Ascending aorta (tissue), 2 donors: ENCODE results near the gene PIK3CB. TPM values are rescaled to one million over a fixed set of nuclear protein-coding genes. Genes with fewer than 3 reads are reported as not detected.

Experiments used
- DNase-seq, 2 donors: peaks; one replicate each; pipeline ENCODE4 v3.0.0-alpha.2; 2019; ENCODE audit warnings: low spot score in 2 of 2
- H3K27ac ChIP-seq, 2 donors: fragments of 200-600 bp; sonication (generic); one replicate each; pipeline ENCODE4 v1.5.1; 2016 to 2017; ENCODE audit warnings: mild to moderate bottlenecking in 1 of 2
- H3K27me3 ChIP-seq: fragments of 200-600 bp; sonication (generic); one replicate; pipeline ENCODE4 v1.5.1; 2017
- H3K36me3 ChIP-seq, 2 donors: fragments of 200-600 bp; sonication (generic); one replicate each; pipeline ENCODE4 v1.5.1; 2016
- H3K4me1 ChIP-seq, 2 donors: fragments of 200-600 bp; sonication (generic); one replicate each; pipeline ENCODE4 v1.5.1; 2016 to 2017; ENCODE audit warnings: mild to moderate bottlenecking in 1 of 2
- H3K4me3 ChIP-seq, 2 donors: fragments of 200-600 bp; sonication (generic); one replicate each; pipeline ENCODE4 v1.5.1; 2016 to 2017; ENCODE audit warnings: mild to moderate bottlenecking in 1 of 2
- H3K9me3 ChIP-seq, 2 donors: fragments of 200-600 bp; sonication (generic); one replicate each; pipeline ENCODE4 v1.5.1; 2016
- intact Hi-C: fragments of 100-400 bp; cut with DNase I; formaldehyde crosslinking; loops from one replicate; pipeline ENCODE4 v1.15.1; 2023
- total RNA-seq: library from RNA; depleted of rRNA; stranded (reverse); fragments of >200 nt; gene quantifications from one replicate; pipeline ENCODE4 v1.1.0, GENCODE V29; 2016
- TF ChIP-seq, protein P1 (sequence below), 3 experiments: fragments of 200-600 bp in 2 of 3; fragments of 450-650 bp in 1 of 3; sonication (generic) in 2 of 3; IDR thresholded peaks; one replicate each; pipeline ENCODE4 v1.5.1; 2016 to 2019; ENCODE audit warnings: antibody characterized with exemption in 3 of 3, mild to moderate bottlenecking in 1 of 3, moderate library complexity in 1 of 3

Gene PIK3CB
- total RNA-seq, 1 donor from 2014 or later = 9.3 TPM

DNA sequence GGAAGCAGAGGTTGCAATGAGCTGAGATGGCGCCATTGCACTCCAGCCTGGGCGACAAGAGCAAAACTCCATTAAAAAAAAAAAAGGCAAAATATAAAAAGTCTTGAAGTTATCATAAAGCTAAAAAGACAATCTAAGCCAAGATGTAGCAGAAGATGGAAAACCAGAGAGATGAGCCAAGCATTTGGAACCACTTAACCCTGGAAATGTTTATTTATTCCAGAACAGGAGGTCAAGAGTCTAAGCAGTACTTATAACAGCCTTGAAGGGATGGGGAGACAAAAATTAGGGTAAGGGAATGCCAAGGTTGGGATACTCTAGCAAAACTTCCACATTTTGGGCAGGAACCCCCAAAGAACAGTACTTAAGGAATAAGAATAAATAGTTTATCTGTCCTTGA is 196.1 kb downstream of the PIK3CB start:
- no peak overlapping the region for H3K27ac ChIP-seq
- no peaks in the 10 kb centered on the region for H3K4me1 ChIP-seq
- peaks cover 20 to 32% of the 10 kb centered on the region in 2 donors for H3K9me3 ChIP-seq
- TF ChIP-seq, protein P1, sequence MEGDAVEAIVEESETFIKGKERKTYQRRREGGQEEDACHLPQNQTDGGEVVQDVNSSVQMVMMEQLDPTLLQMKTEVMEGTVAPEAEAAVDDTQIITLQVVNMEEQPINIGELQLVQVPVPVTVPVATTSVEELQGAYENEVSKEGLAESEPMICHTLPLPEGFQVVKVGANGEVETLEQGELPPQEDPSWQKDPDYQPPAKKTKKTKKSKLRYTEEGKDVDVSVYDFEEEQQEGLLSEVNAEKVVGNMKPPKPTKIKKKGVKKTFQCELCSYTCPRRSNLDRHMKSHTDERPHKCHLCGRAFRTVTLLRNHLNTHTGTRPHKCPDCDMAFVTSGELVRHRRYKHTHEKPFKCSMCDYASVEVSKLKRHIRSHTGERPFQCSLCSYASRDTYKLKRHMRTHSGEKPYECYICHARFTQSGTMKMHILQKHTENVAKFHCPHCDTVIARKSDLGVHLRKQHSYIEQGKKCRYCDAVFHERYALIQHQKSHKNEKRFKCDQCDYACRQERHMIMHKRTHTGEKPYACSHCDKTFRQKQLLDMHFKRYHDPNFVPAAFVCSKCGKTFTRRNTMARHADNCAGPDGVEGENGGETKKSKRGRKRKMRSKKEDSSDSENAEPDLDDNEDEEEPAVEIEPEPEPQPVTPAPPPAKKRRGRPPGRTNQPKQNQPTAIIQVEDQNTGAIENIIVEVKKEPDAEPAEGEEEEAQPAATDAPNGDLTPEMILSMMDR (IDR thresholded peaks at IDR 0.05) = no peak
- H3K4me3 ChIP-seq = no peak overlapping the region
- H3K36me3 ChIP-seq = peaks cover 0 to 5% of the 10 kb centered on the region in 2 donors
- DNase-seq = no peak
- no peaks in the 10 kb centered on the region for H3K27me3 ChIP-seq
- intact Hi-C loops = no loop called here

DNA sequence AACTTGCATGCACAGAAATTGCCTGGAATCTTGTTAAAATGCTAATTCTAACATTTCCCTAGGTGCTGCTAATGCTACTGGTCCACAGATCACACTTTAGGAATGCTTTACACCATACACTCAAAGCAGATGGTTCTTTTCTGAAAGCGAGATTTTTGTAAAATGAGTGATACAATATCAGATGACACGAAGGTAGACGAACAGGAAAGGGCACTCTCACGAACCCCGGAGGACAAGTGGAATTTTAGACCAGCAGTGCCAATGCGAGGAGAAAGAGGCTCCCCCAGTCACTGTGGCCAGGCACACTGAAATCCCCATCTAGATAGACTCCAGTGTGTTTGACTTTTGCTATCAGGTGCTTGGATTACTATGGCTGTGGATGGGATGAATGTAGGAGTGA is 205.2 kb downstream of the PIK3CB start:
- TF ChIP-seq, protein P1 (IDR thresholded peaks at IDR 0.05) = no peak
- H3K27me3 ChIP-seq = no peaks in the 10 kb centered on the region
- H3K27ac ChIP-seq = no peak overlapping the region
- no peaks in the 10 kb centered on the region for H3K4me1 ChIP-seq
- intact Hi-C loops = no loop called here
- no peaks in the 10 kb centered on the region for H3K9me3 ChIP-seq
- peaks cover 0 to 38% of the 10 kb centered on the region in 2 donors for H3K36me3 ChIP-seq
- no peak for DNase-seq
- no peak overlapping the region for H3K4me3 ChIP-seq

GRCh38 chr3:138625707-138626365 is 208.9 kb downstream of the PIK3CB start:
- no peaks in the 10 kb centered on the region for H3K27me3 ChIP-seq
- peaks cover 0 to 23% of the 10 kb centered on the region in 2 donors for H3K36me3 ChIP-seq
- H3K4me1 ChIP-seq = no peaks in the 10 kb centered on the region
- no peak overlapping the region for H3K4me3 ChIP-seq
- no peak for DNase-seq
- H3K9me3 ChIP-seq = no peaks in the 10 kb centered on the region
- TF ChIP-seq, protein P1 (IDR thresholded peaks at IDR 0.05) = no peak
- intact Hi-C loops = no loop called here
- H3K27ac ChIP-seq = no peak overlapping the region

DNA sequence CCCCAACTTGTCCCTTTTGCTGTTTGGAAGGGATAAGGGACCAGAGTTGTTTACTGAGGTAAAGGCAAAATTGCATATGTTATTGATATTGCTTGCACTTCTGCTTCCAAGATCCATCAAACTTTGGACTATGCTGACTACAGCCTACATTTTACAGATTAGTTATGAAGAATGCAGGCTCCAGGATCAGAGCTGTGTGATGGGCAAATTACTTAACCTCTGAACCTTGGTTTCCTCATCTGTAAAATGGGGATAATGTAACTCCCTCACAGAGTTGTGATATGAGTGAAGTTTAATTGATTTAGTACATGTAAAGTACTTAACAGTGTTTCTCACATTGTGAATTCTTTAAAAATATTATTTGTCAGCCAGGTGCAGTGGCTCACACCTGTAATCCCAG is 210.2 kb downstream of the PIK3CB start:
- intact Hi-C loops = no loop called here
- Histone ChIP-seq H3K4me3 (no peak overlapping the region), H3K27me3 (no peaks in the 10 kb centered on the region), H3K4me1 (no peaks in the 10 kb centered on the region), H3K9me3 (no peaks in the 10 kb centered on the region), H3K27ac (no peak overlapping the region), H3K36me3 (peaks cover 0 to 9% of the 10 kb centered on the region in 2 donors)
- TF ChIP-seq, protein P1 (IDR thresholded peaks at IDR 0.05) = no peak
- DNase-seq = no peak

DNA sequence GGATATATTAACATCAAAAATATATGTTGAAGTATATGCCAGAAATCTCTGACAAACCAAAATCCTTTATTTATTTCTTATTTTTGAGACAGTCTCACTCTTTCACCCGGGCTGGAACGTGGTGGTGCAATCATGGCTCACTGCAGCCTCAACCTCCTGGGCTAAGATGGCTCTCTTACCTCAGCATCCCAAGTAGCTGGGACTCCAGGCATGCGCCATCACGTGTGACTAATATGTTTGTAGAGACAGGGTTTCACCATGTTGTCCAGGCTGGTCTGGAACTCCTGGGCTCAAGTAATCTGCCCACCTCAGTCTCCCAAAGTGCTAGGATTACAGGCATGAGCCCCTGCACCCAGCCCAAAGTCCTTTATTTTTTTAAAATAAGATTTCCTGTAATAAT is 214.3 kb downstream of the PIK3CB start:
- Histone ChIP-seq H3K36me3 (no peaks in the 10 kb centered on the region), H3K27ac (no peak overlapping the region), H3K27me3 (no peaks in the 10 kb centered on the region), H3K9me3 (no peaks in the 10 kb centered on the region), H3K4me3 (no peak overlapping the region), H3K4me1 (no peaks in the 10 kb centered on the region)
- no peak for DNase-seq
- intact Hi-C loops = no loop called here
- TF ChIP-seq, protein P1 (IDR thresholded peaks at IDR 0.05) = no peak

- intact Hi-C loops = no loop called here
- H3K27ac ChIP-seq = no peak overlapping the region
Observed at GRCh38 chr3:138615462-138615861, 219.3 kb downstream of the PIK3CB start.

More at GRCh38 chr3:138615462-138615861, 219.3 kb downstream of the PIK3CB start:
- H3K9me3 ChIP-seq = no peaks in the 10 kb centered on the region
- no peak overlapping the region for H3K4me3 ChIP-seq
- no peak for DNase-seq
- H3K27me3 ChIP-seq = no peaks in the 10 kb centered on the region
- H3K4me1 ChIP-seq = no peaks in the 10 kb centered on the region
- H3K36me3 ChIP-seq = no peaks in the 10 kb centered on the region
- TF ChIP-seq, protein P1 (IDR thresholded peaks at IDR 0.05) = no peak
